A673 (cell line): ENCODE data around the gene PER2.

Experiments used
- CTCF ChIP-seq: fragments of 300-800, 200-600 bp; sonication (generic); conservative IDR thresholded peaks from 2 replicates; pipeline ENCODE4 v1.5.1; 2017; ENCODE audit warnings: low read depth, mild to moderate bottlenecking, antibody characterized with exemption, low read length, moderate library complexity, mixed read lengths
- EZH2 ChIP-seq: fragments of 200-600 bp; sonication (generic); IDR thresholded peaks from 2 replicates; pipeline ENCODE4 v1.6.1; 2017; ENCODE audit warnings: borderline replicate concordance, low read depth, mild to moderate bottlenecking, mixed read lengths, antibody characterized with exemption, low read length; ENCODE audit not compliant: poor library complexity, severe bottlenecking

- TF ChIP-seq CTCF (no peak), EZH2 (no peak)
Measured at GRCh38 chr2:238290091-238290509, 1.7 kb upstream of the PER2 start.
